Measurements from ENCODE around the gene MRPL34. TPM values are rescaled to one million over a fixed set of nuclear protein-coding genes. Genes with fewer than 3 reads are reported as not detected.

MRPL34 gene
- total and polyA plus RNA-seq, 9 of the 15 experiments (the other 6 are each of a cell fraction or from before 2014, with no cell fraction given): 11.5 to 256 (median 72.5) TPM

DNA sequence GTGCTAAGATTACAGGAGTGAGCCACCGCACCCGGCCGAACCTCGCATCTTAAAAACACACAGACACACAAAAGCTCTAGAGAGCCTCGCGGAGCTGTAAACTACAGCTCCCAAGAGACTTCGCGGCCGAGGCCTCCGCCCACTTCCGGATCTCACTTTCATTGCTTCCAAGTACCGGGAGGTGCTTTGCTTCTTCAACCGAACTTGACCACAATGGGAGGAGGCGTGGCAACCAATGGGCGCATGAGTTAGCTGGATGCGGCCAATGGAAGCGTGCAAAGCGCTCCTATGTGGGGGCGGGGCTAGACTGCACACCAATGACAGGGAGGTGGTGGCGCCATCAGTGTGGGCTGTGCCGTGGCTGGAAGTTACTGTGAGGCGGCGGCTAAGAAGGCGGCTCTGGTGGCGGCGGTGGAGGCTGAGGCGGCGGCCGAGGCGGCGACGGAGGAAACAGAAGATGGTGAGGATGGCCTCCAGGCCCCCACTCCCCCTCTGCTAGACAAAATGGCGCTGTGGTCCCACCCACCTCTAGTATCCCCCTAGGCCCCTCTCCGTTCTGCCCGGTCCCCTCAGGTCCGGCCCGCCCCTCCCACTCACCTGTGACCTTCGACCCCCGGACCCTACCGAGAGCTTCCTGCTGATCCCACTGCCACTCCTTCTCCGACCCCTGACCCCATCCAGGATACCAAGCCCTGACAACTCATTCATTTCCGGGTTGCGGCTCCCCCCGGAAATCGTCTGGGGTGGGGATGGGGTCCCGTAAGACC, 3.7 kb downstream of the MRPL34 start, which contains the start of gene DDA1 (continued):
- TF ChIP-seq CHD4 (IDR thresholded peaks at IDR 0.05; ENCODE audit: insufficient read depth, insufficient replicate concordance, low read depth, low read length, poor library complexity, severe bottlenecking): peak; percentile 44
- peak; percentile 13 to 16; a peak in 2 of 4 replicates for TF ChIP-seq MAZ (CRISPR knock-in tag; conservative IDR thresholded peaks at IDR 0.05 in 1 of 2, IDR thresholded peaks at IDR 0.05 in 1 of 2)
- TF ChIP-seq, protein P1, sequence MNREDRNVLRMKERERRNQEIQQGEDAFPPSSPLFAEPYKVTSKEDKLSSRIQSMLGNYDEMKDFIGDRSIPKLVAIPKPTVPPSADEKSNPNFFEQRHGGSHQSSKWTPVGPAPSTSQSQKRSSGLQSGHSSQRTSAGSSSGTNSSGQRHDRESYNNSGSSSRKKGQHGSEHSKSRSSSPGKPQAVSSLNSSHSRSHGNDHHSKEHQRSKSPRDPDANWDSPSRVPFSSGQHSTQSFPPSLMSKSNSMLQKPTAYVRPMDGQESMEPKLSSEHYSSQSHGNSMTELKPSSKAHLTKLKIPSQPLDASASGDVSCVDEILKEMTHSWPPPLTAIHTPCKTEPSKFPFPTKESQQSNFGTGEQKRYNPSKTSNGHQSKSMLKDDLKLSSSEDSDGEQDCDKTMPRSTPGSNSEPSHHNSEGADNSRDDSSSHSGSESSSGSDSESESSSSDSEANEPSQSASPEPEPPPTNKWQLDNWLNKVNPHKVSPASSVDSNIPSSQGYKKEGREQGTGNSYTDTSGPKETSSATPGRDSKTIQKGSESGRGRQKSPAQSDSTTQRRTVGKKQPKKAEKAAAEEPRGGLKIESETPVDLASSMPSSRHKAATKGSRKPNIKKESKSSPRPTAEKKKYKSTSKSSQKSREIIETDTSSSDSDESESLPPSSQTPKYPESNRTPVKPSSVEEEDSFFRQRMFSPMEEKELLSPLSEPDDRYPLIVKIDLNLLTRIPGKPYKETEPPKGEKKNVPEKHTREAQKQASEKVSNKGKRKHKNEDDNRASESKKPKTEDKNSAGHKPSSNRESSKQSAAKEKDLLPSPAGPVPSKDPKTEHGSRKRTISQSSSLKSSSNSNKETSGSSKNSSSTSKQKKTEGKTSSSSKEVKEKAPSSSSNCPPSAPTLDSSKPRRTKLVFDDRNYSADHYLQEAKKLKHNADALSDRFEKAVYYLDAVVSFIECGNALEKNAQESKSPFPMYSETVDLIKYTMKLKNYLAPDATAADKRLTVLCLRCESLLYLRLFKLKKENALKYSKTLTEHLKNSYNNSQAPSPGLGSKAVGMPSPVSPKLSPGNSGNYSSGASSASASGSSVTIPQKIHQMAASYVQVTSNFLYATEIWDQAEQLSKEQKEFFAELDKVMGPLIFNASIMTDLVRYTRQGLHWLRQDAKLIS (CRISPR knock-in tag; IDR thresholded peaks at IDR 0.05): peak; percentile 57; the same call in 1 of the 2 replicates
- TF ChIP-seq XRCC5 (IDR thresholded peaks at IDR 0.05; ENCODE audit: low read depth, low read length): peak; percentile 47; the same call in 1 of the 2 replicates
- TF ChIP-seq NR2C2 (CRISPR knock-in tag; IDR thresholded peaks at IDR 0.05): peak; percentile 95
- TF ChIP-seq NR2C2 (tag; IDR thresholded peaks at IDR 0.05): peak; percentile 100
- no peak for TF ChIP-seq JUND (IDR thresholded peaks at IDR 0.05; ENCODE audit: borderline replicate concordance, low read depth, low read length)
- peak; percentile 11; the same call in 1 of the 3 replicates for TF ChIP-seq JUND (tag; IDR thresholded peaks at IDR 0.05; ENCODE audit: borderline replicate concordance, low read depth, low read length)
- TF ChIP-seq RB1 (IDR thresholded peaks at IDR 0.05; ENCODE audit: low read depth): peak; percentile 22; the same call in 1 of the 2 replicates
- peak; percentile 80 to 84 for TF ChIP-seq SIX5 (IDR thresholded peaks at IDR 0.05; ENCODE audit: borderline replicate concordance in 1 of 2, insufficient read depth in 1 of 2, low read depth in 1 of 2, low read length in 2 of 2)
- peak; percentile 93 for TF ChIP-seq ZNF143 (CRISPR knock-in tag; IDR thresholded peaks at IDR 0.05)
- peak; percentile 100 for TF ChIP-seq MBD2 (IDR thresholded peaks at IDR 0.05; ENCODE audit: borderline replicate concordance, low read depth)
- 0 out of 2 replicates have a peak, but pooled peaks have one; percentile 39 for TF ChIP-seq NFRKB (IDR thresholded peaks at IDR 0.05; ENCODE audit: low read depth)
- peak; percentile 98 for TF ChIP-seq GABPB1 (CRISPR knock-in tag; IDR thresholded peaks at IDR 0.05)
- TF ChIP-seq CHD1 (IDR thresholded peaks at IDR 0.05; ENCODE audit: low read length): peak; percentile 87
- TF ChIP-seq, protein P2, sequence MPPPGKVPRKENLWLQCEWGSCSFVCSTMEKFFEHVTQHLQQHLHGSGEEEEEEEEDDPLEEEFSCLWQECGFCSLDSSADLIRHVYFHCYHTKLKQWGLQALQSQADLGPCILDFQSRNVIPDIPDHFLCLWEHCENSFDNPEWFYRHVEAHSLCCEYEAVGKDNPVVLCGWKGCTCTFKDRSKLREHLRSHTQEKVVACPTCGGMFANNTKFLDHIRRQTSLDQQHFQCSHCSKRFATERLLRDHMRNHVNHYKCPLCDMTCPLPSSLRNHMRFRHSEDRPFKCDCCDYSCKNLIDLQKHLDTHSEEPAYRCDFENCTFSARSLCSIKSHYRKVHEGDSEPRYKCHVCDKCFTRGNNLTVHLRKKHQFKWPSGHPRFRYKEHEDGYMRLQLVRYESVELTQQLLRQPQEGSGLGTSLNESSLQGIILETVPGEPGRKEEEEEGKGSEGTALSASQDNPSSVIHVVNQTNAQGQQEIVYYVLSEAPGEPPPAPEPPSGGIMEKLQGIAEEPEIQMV (tag; conservative IDR thresholded peaks at IDR 0.05; ENCODE audit: low read depth): peak; percentile 99
- no peak for TF ChIP-seq HMG20B (CRISPR knock-in tag; IDR thresholded peaks at IDR 0.05)
- peak; percentile 95; the same call in 1 of the 2 replicates for TF ChIP-seq ADNP (tag; IDR thresholded peaks at IDR 0.05)
- TF ChIP-seq, protein P3, sequence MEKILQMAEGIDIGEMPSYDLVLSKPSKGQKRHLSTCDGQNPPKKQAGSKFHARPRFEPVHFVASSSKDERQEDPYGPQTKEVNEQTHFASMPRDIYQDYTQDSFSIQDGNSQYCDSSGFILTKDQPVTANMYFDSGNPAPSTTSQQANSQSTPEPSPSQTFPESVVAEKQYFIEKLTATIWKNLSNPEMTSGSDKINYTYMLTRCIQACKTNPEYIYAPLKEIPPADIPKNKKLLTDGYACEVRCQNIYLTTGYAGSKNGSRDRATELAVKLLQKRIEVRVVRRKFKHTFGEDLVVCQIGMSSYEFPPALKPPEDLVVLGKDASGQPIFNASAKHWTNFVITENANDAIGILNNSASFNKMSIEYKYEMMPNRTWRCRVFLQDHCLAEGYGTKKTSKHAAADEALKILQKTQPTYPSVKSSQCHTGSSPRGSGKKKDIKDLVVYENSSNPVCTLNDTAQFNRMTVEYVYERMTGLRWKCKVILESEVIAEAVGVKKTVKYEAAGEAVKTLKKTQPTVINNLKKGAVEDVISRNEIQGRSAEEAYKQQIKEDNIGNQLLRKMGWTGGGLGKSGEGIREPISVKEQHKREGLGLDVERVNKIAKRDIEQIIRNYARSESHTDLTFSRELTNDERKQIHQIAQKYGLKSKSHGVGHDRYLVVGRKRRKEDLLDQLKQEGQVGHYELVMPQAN (IDR thresholded peaks at IDR 0.05; ENCODE audit: borderline replicate concordance): peak; percentile 72
- peak; percentile 4; the same call in 1 of the 2 replicates for TF ChIP-seq EP300 (IDR thresholded peaks at IDR 0.05; ENCODE audit: low read length)

Measured in K562 (cell line).